GM21447 (cell line): ENCODE data around the gene METTL6.
"Not testable (repeated sequence)": the region's sequence is repeated elsewhere in the genome, so short reads cannot be mapped to it uniquely, and the experiment has no call there.

ENCODE experiments used
- ATAC-seq: cut with Tn5 transposase; IDR thresholded peaks from one replicate; pipeline ENCODE4 v1.9.1; 2021; ENCODE audit not compliant: unreplicated experiment

Gene METTL6

GRCh38 chr3:15405448-15406050, 21.8 kb downstream of the METTL6 start:
- ATAC-seq: no peak

GRCh38 chr3:15404767-15405166, 22.6 kb downstream of the METTL6 start:
- no peak for ATAC-seq

GRCh38 chr3:15403965-15404364, 23.4 kb downstream of the METTL6 start:
- no peak for ATAC-seq

GRCh38 chr3:15403495-15403894, 23.8 kb downstream of the METTL6 start:
- ATAC-seq: no peak

GRCh38 chr3:15401936-15402335, 25.4 kb downstream of the METTL6 start:
- no peak for ATAC-seq

GRCh38 chr3:15399970-15400369, 27.4 kb downstream of the METTL6 start:
- ATAC-seq: no peak

GRCh38 chr3:15398731-15399133, 28.6 kb downstream of the METTL6 start:
- not testable (repeated sequence) for ATAC-seq

- ATAC-seq: not testable (repeated sequence)
These were observed 34.1 kb downstream of the METTL6 start for GRCh38 chr3:15393252-15393651.

- ATAC-seq: no peak
These were observed 36.3 kb downstream of the METTL6 start for GRCh38 chr3:15391007-15391406.

GRCh38 chr3:15390460-15390859, 36.9 kb downstream of the METTL6 start:
- ATAC-seq: no peak

- ATAC-seq: not testable (repeated sequence)
These were observed 39.0 kb downstream of the METTL6 start for GRCh38 chr3:15388335-15388734.

- no peak for ATAC-seq
These were observed 39.6 kb downstream of the METTL6 start for GRCh38 chr3:15387735-15388134.

GRCh38 chr3:15387171-15387581, 40.2 kb downstream of the METTL6 start:
- no peak for ATAC-seq

- ATAC-seq: not testable (repeated sequence)
These were observed 40.7 kb downstream of the METTL6 start for GRCh38 chr3:15386654-15386955.

- ATAC-seq: no peak
These were observed 41.3 kb downstream of the METTL6 start for GRCh38 chr3:15385901-15386653.

GRCh38 chr3:15385238-15385695, 42.1 kb downstream of the METTL6 start:
- ATAC-seq: not testable (repeated sequence)

- peak; percentile 87 for ATAC-seq
These were observed 42.7 kb downstream of the METTL6 start for GRCh38 chr3:15384510-15385237.

- no peak for ATAC-seq
These were observed 44.9 kb downstream of the METTL6 start for GRCh38 chr3:15382405-15382923.

GRCh38 chr3:15380980-15381890, 46.1 kb downstream of the METTL6 start:
- no peak for ATAC-seq

GRCh38 chr3:15377961-15378791, 49.2 kb downstream of the METTL6 start:
- peak; percentile 89 for ATAC-seq
